AG20443 (cell line): ENCODE measurements around the gene SLC13A2.
"Not testable (repeated sequence)": the region's sequence is repeated elsewhere in the genome, so short reads cannot be mapped to it uniquely, and the experiment has no call there.

ENCODE experiments used
- DNase-seq: peaks from one replicate; pipeline ENCODE4 v3.0.0; 2012; ENCODE audit warnings: low spot score, mixed read lengths

SLC13A2 gene

GRCh38 chr17:28518132-28518531, 44.7 kb downstream of the SLC13A2 start:
- no peak for DNase-seq

- DNase-seq = no peak
Measured at GRCh38 chr17:28518578-28518977, 45.1 kb downstream of the SLC13A2 start.

- DNase-seq = no peak
Measured at GRCh38 chr17:28519236-28519635, 45.8 kb downstream of the SLC13A2 start.

GRCh38 chr17:28520687-28521086, 47.2 kb downstream of the SLC13A2 start:
- DNase-seq = no peak

- no peak for DNase-seq
Measured at GRCh38 chr17:28521311-28522085, 48.1 kb downstream of the SLC13A2 start.

- not testable (repeated sequence) for DNase-seq
Measured at GRCh38 chr17:28522281-28522680, 48.8 kb downstream of the SLC13A2 start.

- DNase-seq = no peak
Measured at GRCh38 chr17:28523186-28523585, 49.7 kb downstream of the SLC13A2 start.

GRCh38 chr17:28523876-28524275, 50.4 kb downstream of the SLC13A2 start:
- DNase-seq = no peak

GRCh38 chr17:28524476-28525424, 51.3 kb downstream of the SLC13A2 start:
- DNase-seq = peak; percentile 78

- no peak for DNase-seq
Measured at GRCh38 chr17:28526381-28526780, 52.9 kb downstream of the SLC13A2 start.

GRCh38 chr17:28527181-28527681, 53.8 kb downstream of the SLC13A2 start:
- no peak for DNase-seq

GRCh38 chr17:28527859-28528258, 54.4 kb downstream of the SLC13A2 start:
- DNase-seq = no peak

GRCh38 chr17:28528327-28529012, 55.0 kb downstream of the SLC13A2 start:
- peak; percentile 54 for DNase-seq

- no peak for DNase-seq
Measured at GRCh38 chr17:28529013-28529400, 55.6 kb downstream of the SLC13A2 start.

GRCh38 chr17:28530250-28530649, 56.8 kb downstream of the SLC13A2 start:
- no peak for DNase-seq

- DNase-seq = no peak
Measured at GRCh38 chr17:28530926-28531325, 57.5 kb downstream of the SLC13A2 start.

- DNase-seq = no peak
Measured at GRCh38 chr17:28532050-28532960, 58.9 kb downstream of the SLC13A2 start.

- peak; percentile 45 for DNase-seq
Measured at GRCh38 chr17:28533091-28533807, 59.8 kb downstream of the SLC13A2 start.

- no peak for DNase-seq
Measured at GRCh38 chr17:28534740-28535375, 61.4 kb downstream of the SLC13A2 start.
